Fibroblast of villous mesenchyme (primary cell): ENCODE data around the gene ZNF101. TPM values are rescaled to one million over a fixed set of nuclear protein-coding genes. Genes with fewer than 3 reads are reported as not detected.

ENCODE experiments used
- DNase-seq: peaks from one replicate; pipeline ENCODE4 v3.0.0-alpha.2; 2010; ENCODE audit warnings: low read depth
- H3K4me3 ChIP-seq: 2 replicates; pipeline ENCODE4 v1.5.1; 2011; ENCODE audit warnings: low read depth, mild to moderate bottlenecking, low read length
- total RNA-seq: library from RNA; depleted of rRNA; stranded (reverse); fragments of >200 nt; gene quantifications from 2 replicates; pipeline ENCODE4 v1.2.3, GENCODE V29; 2012
- TF ChIP-seq, protein P1 (sequence below): IDR thresholded peaks from 2 replicates; pipeline ENCODE4 v1.5.1; 2012; ENCODE audit warnings: low read depth, mild to moderate bottlenecking, low read length; ENCODE audit not compliant: insufficient read depth

Gene ZNF101
- total RNA-seq, 1 donor = 5.6 TPM

DNA sequence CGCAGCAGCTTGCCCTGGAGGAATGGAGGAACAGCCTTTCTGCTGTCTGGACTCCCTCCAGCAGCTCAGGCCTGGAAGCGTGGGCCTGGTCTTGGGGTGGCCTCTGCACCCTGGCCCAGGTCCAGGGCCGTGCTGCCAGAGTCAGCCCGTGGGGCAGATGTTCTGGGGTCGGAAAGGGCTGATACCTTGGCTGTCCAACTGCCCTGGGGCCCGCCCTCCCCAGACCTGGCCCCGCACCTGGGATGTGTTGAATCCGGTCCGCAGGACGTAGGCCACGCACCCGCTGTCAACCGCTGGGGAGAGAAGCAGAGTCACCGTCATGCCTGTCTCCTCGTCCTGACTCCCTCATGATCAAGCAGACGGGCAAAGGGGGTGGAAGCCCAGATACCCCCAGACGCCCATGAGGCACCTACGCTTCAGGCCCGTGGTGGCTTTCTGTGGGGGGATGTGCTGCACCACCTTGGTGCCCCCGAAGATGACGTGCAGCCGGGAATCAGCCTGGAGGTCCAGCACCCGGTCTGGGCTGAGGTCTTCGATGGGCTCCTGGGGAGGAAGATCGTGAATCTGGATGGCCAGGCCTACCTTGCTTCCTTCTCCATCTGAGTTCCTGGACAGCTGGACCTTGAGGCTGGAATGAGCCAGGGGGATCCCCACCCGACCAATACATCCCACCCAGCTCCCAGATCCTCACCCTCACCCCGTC lies 12.8 kb upstream of the ZNF101 start:
- TF ChIP-seq, protein P1, sequence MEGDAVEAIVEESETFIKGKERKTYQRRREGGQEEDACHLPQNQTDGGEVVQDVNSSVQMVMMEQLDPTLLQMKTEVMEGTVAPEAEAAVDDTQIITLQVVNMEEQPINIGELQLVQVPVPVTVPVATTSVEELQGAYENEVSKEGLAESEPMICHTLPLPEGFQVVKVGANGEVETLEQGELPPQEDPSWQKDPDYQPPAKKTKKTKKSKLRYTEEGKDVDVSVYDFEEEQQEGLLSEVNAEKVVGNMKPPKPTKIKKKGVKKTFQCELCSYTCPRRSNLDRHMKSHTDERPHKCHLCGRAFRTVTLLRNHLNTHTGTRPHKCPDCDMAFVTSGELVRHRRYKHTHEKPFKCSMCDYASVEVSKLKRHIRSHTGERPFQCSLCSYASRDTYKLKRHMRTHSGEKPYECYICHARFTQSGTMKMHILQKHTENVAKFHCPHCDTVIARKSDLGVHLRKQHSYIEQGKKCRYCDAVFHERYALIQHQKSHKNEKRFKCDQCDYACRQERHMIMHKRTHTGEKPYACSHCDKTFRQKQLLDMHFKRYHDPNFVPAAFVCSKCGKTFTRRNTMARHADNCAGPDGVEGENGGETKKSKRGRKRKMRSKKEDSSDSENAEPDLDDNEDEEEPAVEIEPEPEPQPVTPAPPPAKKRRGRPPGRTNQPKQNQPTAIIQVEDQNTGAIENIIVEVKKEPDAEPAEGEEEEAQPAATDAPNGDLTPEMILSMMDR = no peak
- H3K4me3 ChIP-seq = no peak overlapping the region
- DNase-seq = no peak

DNA sequence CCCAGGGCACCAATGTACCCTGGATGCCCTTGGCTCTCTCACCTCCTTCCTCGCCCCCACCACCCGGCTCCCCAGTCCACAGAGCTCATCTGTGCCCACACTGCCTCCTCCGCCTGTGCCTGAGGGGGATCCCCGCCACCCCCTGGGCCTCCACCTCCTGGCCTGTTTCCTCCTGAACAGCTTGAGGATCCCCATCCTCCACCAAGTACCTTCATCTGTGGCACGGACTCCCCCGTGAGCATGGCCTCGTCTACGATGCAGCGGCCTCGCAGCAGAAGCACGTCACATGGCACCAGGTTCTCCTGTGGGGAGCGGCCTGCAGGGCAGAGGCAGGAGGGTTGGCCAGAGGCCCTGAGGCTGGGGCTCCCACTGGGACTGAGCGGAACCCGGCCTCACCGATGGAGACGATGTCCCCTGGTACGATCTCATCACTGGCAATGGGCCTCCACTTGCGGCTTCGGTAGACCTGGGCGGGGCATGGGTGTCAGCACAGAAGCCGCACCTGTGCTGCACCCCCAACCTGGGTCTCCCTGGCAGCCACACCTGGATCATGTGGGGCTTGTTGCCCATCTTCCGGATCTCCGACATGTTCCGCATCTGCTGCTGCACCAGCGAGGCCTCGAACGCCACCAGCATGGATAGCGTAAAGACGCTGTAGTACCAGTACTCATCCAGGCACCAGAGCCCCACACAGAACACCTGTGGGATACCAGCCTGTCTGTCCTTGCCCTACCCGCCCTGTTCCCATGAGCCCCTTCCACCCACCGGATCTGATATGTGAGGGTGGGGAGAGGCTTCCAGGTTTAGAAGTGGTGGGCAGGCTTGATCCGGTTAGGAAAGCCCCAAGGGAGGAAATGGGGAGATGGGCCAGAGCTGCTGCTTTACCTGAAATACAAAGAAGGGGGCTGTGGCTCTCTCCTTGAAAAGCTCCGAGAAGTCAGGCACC lies 11.9 kb upstream of the ZNF101 start:
- no peak overlapping the region for H3K4me3 ChIP-seq
- DNase-seq = no peak
- TF ChIP-seq, protein P1 = no peak

DNA sequence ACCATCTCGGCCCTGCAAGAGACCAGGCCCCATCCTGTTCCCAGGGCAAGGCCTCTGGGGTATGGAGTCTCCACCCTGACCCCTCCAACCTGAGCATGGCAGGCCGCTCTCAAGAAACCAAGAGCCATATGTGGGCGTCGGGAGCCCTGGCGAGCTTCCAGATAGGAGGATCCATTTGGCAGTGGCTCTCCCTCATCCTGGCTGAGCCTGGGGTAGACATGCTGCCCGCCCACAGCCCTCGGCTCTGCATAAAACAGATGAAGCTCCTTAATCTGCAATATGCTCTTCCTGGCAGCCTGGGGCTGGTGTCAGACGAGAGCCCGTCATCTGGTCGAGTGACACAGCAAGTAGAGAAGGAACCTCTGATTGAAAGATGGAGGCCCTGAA lies 11.2 kb upstream of the ZNF101 start:
- H3K4me3 ChIP-seq = no peak overlapping the region
- TF ChIP-seq, protein P1 = no peak
- DNase-seq = no peak

DNA sequence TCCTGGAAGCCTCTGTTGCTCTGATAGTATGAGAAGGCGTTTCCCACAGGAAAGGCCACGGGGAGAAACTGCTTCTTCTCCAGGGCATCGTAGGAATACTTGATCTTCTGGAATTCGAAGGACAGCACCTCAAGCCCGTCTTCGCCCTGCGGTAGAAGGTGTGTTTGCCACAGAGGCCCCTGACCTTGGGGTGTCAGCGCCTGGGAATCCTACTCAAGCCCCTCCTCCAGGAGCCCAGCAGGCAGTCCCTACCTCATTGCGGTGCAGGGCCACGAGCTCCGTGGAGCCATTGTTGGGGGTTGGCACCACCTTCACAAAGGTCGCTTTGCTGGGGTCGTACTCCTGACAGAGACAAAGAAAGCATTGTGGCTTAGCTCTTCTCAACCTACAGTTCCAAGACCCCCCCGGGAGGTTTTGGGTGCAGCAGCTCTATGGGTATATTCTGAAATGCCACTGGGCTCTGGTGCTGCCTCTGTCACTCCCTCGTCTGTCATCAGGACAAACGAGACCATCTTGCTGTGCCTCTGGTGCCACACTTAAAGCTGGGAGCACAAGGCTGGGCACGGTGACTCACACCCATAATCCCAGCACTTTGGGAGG lies 8.9 kb upstream of the ZNF101 start:
- no peak for DNase-seq
- TF ChIP-seq, protein P1 = no peak
- no peak overlapping the region for H3K4me3 ChIP-seq

DNA sequence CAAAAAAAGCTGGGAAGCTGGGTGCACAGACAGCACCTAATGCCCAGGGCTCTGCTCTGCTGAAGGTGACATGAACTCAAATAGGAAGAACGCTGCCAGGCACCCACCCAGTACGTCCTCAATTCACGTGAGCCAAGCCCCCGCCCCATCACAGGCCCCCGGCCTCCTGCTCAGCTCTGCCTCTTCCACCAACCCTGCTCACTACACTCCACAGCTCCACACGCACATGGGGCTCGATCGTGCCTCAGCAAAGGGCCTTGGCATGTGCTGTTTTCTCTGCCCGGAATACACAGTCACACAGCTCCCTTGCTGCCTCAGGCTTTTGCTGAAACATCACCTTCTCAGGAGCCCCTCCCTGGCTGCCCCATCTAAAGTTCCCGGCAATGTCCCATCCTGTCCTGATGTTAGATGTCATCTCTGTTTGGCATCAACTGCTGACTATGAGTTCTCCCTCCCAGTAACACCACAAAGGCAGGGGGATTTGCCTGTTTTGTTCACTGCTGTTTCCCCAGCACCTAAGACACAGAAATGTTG lies 7.4 kb upstream of the ZNF101 start:
- no peak for DNase-seq
- no peak overlapping the region for H3K4me3 ChIP-seq
- TF ChIP-seq, protein P1 = no peak

DNA sequence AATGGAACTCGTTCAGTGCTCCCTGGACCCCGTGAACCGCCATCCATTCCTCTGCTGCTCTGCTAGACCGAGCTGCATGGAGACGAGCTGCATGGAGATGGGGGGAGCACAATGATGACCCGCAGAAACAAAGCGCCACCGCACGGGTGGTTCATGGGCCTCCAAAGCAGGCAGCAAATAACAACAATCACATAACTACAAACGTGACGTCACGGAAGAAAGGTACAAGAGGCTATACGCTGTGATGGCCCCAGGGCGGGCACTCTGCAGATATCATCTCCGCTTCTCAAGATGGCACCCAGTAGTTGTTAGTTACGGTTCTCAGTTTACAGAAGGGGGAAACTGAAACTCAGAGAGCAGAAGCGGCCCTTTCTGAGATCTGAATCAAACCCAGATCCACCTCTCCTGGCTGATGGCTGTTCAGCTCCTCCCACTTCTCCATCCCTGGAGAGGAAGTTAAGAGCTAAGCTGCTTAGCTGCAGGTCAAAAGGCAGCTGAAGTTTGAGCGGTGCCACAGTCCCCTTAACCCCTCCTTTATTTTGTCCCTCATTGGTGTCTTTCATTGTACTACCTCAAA lies 6.9 kb upstream of the ZNF101 start:
- no peak overlapping the region for H3K4me3 ChIP-seq

More for the DNA sequence above, 6.9 kb upstream of the ZNF101 start:
- TF ChIP-seq, protein P1 = no peak
- no peak for DNase-seq
